ENCODE data around the gene CFAP46.
"Not testable (repeated sequence)": the region's sequence is repeated elsewhere in the genome, so short reads cannot be mapped to it uniquely, and the experiment has no call there.

Gene CFAP46

DNA sequence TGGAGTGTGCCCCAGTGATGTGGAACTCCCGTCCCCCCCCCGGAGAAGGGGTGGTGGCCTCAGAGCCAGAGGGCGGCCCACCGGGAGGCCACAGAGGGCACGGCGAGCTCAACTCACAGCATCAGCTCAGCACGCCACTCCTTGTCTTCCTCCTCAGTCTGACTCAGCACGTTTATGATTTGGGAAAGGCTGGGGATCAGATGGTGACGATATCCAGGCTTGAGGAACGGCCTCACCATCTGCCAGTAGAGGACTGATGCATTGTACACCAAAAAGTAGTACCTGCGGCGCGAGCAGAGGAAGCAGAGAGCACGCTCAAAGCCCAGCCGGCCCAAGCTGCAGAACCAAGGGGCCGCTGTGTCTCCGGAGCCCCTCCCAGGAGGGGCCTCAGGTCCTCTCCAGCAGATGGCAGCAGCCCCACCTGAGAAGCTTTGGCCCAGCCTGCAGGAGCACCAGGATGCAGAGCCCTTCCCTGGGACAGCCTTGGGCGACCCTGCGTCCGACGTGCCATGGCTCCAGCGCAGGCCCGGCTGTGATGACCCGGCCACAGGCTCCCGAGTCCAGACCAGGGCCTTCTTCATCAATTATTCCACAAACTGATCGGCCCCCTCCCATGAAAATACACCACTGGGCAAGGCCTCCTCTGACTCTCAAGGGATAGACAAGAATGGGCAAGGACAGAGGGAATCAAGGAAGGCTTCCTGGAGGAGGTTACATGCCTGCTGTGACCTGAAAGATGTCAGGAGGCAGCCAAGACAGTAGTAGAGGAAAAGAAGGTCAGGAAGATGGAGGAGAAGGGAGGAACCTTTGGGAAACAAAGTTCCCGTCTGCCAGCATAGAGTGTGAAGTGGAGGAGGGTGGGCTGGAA lies 3.7 kb downstream of the CFAP46 start:
- Histone ChIP-seq H3K27ac (no peak overlapping the region), H3K4me3 (no peak overlapping the region)
- TF ChIP-seq, protein P1, sequence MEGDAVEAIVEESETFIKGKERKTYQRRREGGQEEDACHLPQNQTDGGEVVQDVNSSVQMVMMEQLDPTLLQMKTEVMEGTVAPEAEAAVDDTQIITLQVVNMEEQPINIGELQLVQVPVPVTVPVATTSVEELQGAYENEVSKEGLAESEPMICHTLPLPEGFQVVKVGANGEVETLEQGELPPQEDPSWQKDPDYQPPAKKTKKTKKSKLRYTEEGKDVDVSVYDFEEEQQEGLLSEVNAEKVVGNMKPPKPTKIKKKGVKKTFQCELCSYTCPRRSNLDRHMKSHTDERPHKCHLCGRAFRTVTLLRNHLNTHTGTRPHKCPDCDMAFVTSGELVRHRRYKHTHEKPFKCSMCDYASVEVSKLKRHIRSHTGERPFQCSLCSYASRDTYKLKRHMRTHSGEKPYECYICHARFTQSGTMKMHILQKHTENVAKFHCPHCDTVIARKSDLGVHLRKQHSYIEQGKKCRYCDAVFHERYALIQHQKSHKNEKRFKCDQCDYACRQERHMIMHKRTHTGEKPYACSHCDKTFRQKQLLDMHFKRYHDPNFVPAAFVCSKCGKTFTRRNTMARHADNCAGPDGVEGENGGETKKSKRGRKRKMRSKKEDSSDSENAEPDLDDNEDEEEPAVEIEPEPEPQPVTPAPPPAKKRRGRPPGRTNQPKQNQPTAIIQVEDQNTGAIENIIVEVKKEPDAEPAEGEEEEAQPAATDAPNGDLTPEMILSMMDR (IDR thresholded peaks at IDR 0.05): no peak
- no peak for DNase-seq (ENCODE audit: low spot score)

DNA sequence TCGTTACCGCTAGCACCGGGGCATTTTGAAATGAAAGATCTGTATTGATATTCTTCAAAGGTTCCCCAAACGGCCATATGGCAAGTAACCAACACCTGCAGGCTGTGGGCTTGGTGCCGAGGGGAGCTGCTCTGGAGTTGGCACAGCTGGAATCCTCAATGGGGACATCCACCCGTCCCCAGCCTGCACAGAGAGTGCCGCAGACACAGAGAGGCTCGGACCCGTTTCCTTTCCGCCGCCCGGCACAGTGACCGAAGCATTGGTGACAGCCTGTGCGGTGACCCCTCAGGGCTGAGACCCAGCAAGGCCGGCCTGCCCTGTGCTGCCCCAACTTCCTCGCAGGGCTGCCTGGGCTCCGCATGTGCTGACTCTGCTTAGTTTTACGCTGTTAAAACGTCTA lies 4.5 kb downstream of the CFAP46 start:
- no peak overlapping the region for H3K27ac ChIP-seq
- H3K4me3 ChIP-seq: no peak overlapping the region
- TF ChIP-seq, protein P1 (IDR thresholded peaks at IDR 0.05): no peak
- no peak for DNase-seq (ENCODE audit: low spot score)

DNA sequence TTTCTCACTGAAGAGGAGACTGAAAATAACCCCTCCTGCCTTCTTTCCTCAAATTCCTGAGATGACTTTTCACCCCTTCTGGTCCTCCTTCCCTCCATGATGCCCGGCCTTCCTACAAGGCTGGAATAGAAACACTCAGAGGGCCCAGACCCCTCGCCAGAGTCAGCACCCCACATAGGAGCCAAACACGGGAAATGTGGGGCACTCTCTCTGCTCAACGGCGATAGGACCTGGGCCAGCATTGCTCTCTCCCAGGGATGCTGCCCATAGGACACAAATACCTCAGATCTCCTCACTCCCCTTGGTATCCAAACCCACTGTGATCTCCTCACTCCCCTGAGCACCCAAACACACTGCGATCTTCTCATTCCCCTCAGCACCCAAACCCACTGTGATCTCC lies 7.4 kb downstream of the CFAP46 start:
- H3K4me3 ChIP-seq: no peak overlapping the region
- H3K27ac ChIP-seq: no peak overlapping the region
- TF ChIP-seq, protein P1 (IDR thresholded peaks at IDR 0.05): no peak
- DNase-seq (ENCODE audit: low spot score): no peak

DNA sequence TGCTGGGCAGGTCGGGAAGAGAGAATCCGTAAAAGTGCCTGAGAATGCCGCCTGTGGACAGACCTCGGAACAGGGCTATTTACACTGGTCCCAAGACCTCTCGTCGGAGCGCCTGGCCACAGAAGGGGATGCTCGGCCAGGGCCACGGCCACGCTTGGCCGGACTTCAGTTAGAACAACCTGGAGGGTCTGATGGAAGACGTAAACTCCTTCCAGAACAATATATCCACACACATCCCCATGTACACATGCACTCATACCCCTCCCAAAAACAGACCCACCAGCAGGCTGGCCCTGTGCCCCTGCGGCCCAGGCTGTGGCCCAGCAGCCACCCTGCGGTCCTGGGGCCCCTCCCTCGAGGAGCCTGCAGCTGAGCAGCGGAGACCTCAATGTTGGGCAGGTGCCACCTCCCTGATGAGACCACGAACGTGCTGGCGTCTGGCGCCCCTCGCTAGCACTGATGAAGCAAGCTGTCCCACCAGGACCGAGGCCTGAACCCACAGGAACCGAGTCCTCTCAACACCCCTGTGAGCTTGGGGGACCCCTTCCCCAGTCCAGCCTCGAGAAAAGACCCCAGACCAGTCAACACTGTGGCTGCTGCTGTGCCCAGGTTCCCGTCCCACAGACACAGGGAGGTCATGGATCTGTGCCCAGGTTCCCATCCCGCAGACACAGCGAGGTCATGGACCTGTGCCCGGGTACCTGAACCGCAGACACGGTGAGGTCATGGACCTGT lies 8.9 kb downstream of the CFAP46 start:
- TF ChIP-seq, protein P1 (IDR thresholded peaks at IDR 0.05): no peak
- Histone ChIP-seq H3K4me3 (no peak overlapping the region), H3K27ac (no peak overlapping the region)
- DNase-seq (ENCODE audit: low spot score): no peak

DNA sequence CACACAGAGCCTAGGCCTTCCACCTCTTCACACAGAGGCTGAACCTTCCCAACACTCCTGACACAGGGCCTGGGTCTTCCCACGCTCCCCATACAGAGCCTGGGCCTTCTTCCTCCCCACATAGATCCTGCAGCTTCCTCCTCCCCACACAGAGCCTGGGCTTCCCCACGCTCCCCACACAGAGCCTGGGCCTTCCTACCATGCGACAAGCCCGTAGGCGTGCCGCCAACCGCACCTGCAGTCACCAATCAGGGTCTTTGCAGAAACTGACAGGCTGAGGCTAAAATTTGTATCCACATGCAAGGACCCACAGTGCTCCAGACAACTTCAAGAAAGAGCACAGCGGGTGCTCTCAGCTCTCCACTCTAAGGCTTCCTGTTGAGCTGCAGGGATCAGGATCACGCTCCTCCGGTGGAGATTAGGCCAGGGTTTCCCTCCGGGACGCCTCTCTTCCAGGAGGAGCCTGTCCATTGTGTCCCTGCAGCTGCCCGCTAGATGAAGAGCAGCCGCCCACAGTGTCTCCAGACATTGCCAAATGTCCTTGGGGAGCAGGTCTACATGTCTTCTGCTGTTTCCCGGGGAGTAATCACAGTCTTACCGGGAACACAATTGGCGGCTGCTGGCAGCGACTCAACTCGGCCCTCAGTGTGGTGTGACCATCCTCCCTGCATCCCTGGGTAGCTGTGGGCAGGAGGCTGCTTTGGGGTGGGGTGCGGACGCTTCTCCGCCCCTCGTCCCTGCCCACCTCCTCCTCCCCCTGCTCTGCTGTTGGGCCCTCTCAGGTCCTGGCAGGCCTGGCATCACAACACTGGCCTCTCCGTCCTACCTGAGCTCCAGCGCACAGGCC lies 9.7 kb downstream of the CFAP46 start:
- no peak overlapping the region for H3K4me3 ChIP-seq
- DNase-seq (ENCODE audit: low spot score): no peak
- TF ChIP-seq, protein P1 (IDR thresholded peaks at IDR 0.05): no peak
- H3K27ac ChIP-seq: no peak overlapping the region

DNA sequence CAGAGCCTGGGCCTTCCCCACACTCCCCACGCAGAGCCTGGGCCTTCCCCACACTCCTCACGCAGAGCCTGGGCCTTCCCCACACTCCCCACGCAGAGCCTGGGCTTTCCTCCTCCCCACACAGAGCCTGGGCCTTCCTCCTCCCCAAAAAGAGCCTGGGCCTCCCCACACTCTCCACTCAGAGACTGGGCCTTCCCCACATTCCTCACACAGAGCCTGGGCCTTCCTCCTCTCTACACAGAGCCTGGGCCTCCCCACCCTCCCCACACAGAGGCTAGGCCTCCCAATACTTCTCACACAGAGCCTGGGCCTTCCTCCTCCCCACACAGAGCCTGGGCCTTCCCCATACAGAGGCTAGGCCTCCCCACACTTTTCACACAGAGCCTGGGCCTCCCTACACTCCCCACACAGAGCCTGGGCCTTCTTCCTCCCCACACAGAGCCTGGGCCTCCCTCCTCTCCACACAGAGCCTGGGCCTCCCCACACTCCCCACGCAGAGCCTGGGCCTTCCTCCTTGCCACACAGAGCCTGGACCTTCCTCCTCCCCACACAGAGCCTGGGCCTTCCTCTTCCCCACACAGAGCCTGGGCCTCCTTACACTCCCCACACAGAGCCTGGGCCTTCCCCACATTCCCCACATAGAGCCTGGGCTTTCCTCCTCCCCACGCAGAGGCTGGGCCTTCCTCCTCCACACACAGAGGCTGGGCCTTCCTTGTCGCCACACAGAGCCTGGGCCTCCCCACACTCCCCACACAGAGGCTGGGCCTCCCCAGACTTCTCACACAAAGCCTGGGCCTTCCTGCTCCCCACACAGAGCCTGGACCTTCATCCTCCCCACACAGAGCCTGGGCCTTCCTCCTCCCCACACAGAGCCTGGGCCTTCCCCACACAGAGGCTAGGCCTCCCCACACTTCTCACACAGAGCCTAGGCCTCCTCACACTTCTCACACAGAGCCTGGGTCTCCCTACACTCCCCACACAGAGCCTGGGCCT lies 10.8 kb downstream of the CFAP46 start:
- H3K4me3 ChIP-seq; H3K27ac ChIP-seq; DNase-seq (ENCODE audit: low spot score): not testable (repeated sequence)

DNA sequence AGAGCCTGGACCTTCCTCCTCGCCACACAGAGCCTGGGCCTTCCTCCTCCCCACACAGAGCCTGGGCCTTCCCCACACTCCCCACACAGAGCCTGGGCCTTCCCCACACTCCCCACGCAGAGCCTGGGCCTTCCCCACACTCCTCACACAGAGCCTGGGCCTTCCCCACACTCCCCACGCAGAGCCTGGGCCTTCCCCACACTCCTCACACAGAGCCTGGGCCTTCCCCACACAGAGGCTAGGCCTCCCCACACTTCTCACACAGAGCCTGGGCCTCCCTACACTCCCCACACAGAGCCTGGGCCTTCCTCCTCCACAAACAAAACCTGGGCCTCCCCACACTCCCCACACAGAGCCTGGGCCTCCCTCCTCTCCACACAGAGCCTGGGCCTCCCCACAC lies 11.7 kb downstream of the CFAP46 start:
- H3K27ac ChIP-seq; H3K4me3 ChIP-seq; DNase-seq (ENCODE audit: low spot score): not testable (repeated sequence)

All from coronary artery (tissue), 2 donors.